HEK293 (cell line): ENCODE results near the gene STON2.

Experiments
- CTCF ChIA-PET: fragments of 350-600 bp; formaldehyde crosslinking; extraction: SDS; loops from one replicate; lab custom pipeline; 2021; ENCODE audit warnings: antibody characterized with exemption; lab: Yijun Ruan, JAX
- POLR2A ChIA-PET: fragments of 300-600 bp; formaldehyde crosslinking; extraction: SDS; loops from one replicate; lab custom pipeline; 2020; ENCODE audit warnings: antibody characterized with exemption, inconsistent platforms; lab: Yijun Ruan, JAX
- H3K27ac ChIP-seq: fragments of 200-500 bp; sonication (Bioruptor generic); 2 replicates; pipeline ENCODE4 v1.5.1; 2014; ENCODE audit warnings: low read depth, low read length, control low read depth, inconsistent platforms; ENCODE audit errors: extremely low read depth
- H3K36me3 ChIP-seq, 2 experiments: fragments of 200-500 bp in 1 of 2; sonication (Bioruptor generic) in 1 of 2; 1 replicate in 1 of 2; 2 replicates in 1 of 2; pipeline ENCODE4 v1.5.1; 2014 to 2017; ENCODE audit warnings: inconsistent platforms in 2 of 2, low read length in 2 of 2; ENCODE audit not compliant: control insufficient read depth in 2 of 2, insufficient read depth in 1 of 2
- H3K4me1 ChIP-seq: fragments of 200-500 bp; sonication (Bioruptor generic); 2 replicates; pipeline ENCODE4 v1.5.1; 2014; ENCODE audit warnings: mild to moderate bottlenecking, low read length, inconsistent platforms; ENCODE audit not compliant: control insufficient read depth, insufficient read depth
- H3K4me3 ChIP-seq: 2 replicates; pipeline ENCODE4 v1.5.1; 2011; ENCODE audit warnings: low read depth, mild to moderate bottlenecking, control low read depth, low read length, moderate library complexity
- H3K9me3 ChIP-seq: fragments of 200-500 bp; sonication (Bioruptor generic); 2 replicates; pipeline ENCODE4 v1.5.1; 2014; ENCODE audit warnings: low read depth, low read length, inconsistent platforms; ENCODE audit not compliant: control insufficient read depth, insufficient read depth
- GLI4 ChIP-seq: fragments of 450-650 bp; formaldehyde crosslinking; IDR thresholded peaks from 2 replicates; pipeline ENCODE4 v1.5.1; 2016; ENCODE audit warnings: missing biosample characterization, missing genetic modification characterization
- IKZF3 ChIP-seq: fragments of 450-650 bp; IDR thresholded peaks from 2 replicates; pipeline ENCODE4 v1.5.0; 2018; ENCODE audit warnings: missing biosample characterization, mild to moderate bottlenecking, missing genetic modification characterization, moderate library complexity
- PRDM10 ChIP-seq: fragments of 450-650 bp; formaldehyde crosslinking; IDR thresholded peaks from 2 replicates; pipeline ENCODE4 v1.5.1; 2016; ENCODE audit warnings: missing biosample characterization, missing genetic modification characterization
- PRDM4 ChIP-seq: fragments of 450-650 bp; formaldehyde crosslinking; IDR thresholded peaks from 2 replicates; pipeline ENCODE4 v1.5.1; 2017; ENCODE audit warnings: missing biosample characterization, missing genetic modification characterization
- ZBTB48 ChIP-seq: fragments of 450-650 bp; formaldehyde crosslinking; IDR thresholded peaks from 2 replicates; pipeline ENCODE4 v1.5.1; 2016; ENCODE audit warnings: missing biosample characterization, missing genetic modification characterization
- ZBTB49 ChIP-seq: fragments of 450-650 bp; formaldehyde crosslinking; IDR thresholded peaks from 2 replicates; pipeline ENCODE4 v1.5.1; 2016; ENCODE audit warnings: missing biosample characterization, missing genetic modification characterization, low read depth
- ZBTB7A ChIP-seq: fragments of 450-650 bp; formaldehyde crosslinking; IDR thresholded peaks from 2 replicates; pipeline ENCODE4 v1.5.1; 2016; ENCODE audit warnings: low read depth, missing biosample characterization, missing genetic modification characterization
- ZNF133 ChIP-seq: fragments of 450-650 bp; formaldehyde crosslinking; IDR thresholded peaks from 2 replicates; pipeline ENCODE4 v1.5.1; 2016; ENCODE audit warnings: missing biosample characterization, missing genetic modification characterization
- ZNF140 ChIP-seq: fragments of 450-650 bp; formaldehyde crosslinking; IDR thresholded peaks from 2 replicates; pipeline ENCODE4 v1.5.1; 2016; ENCODE audit warnings: missing biosample characterization, missing genetic modification characterization
- ZNF221 ChIP-seq: fragments of 450-650 bp; formaldehyde crosslinking; IDR thresholded peaks from 2 replicates; pipeline ENCODE4 v1.5.1; 2017; ENCODE audit warnings: missing biosample characterization, missing genetic modification characterization, borderline replicate concordance
- ZNF23 ChIP-seq: fragments of 450-650 bp; formaldehyde crosslinking; IDR thresholded peaks from 2 replicates; pipeline ENCODE4 v1.5.1; 2016; ENCODE audit warnings: missing biosample characterization, missing genetic modification characterization, borderline replicate concordance
- ZNF302 ChIP-seq: fragments of 450-650 bp; formaldehyde crosslinking; IDR thresholded peaks from 2 replicates; pipeline ENCODE4 v1.5.1; 2016; ENCODE audit warnings: missing biosample characterization, missing genetic modification characterization, low read depth
- ZNF341 ChIP-seq: fragments of 450-650 bp; formaldehyde crosslinking; IDR thresholded peaks from 2 replicates; pipeline ENCODE4; 2016; ENCODE audit warnings: low read depth, missing biosample characterization, missing genetic modification characterization
- ZNF416 ChIP-seq: fragments of 450-650 bp; formaldehyde crosslinking; IDR thresholded peaks from 2 replicates; pipeline ENCODE4 v1.5.1; 2016; ENCODE audit warnings: missing biosample characterization, missing genetic modification characterization
- ZNF423 ChIP-seq: fragments of 450-650 bp; formaldehyde crosslinking; IDR thresholded peaks from 2 replicates; pipeline ENCODE4 v1.5.1; 2016; ENCODE audit warnings: missing biosample characterization, missing genetic modification characterization
- ZNF449 ChIP-seq: fragments of 450-650 bp; formaldehyde crosslinking; IDR thresholded peaks from 2 replicates; pipeline ENCODE4 v1.5.1; 2017; ENCODE audit warnings: missing biosample characterization, mild to moderate bottlenecking, missing genetic modification characterization, moderate library complexity
- ZNF48 ChIP-seq: fragments of 450-650 bp; formaldehyde crosslinking; IDR thresholded peaks from 2 replicates; pipeline ENCODE4 v1.5.1; 2016; ENCODE audit warnings: missing biosample characterization, missing genetic modification characterization
- ZNF488 ChIP-seq: fragments of 450-650 bp; formaldehyde crosslinking; IDR thresholded peaks from 2 replicates; pipeline ENCODE4 v1.5.1; 2016; ENCODE audit warnings: missing biosample characterization, missing genetic modification characterization
- ZNF549 ChIP-seq: fragments of 450-650 bp; IDR thresholded peaks from 2 replicates; pipeline ENCODE4 v1.5.1; 2018; ENCODE audit warnings: missing biosample characterization, missing genetic modification characterization, mild to moderate bottlenecking, inconsistent platforms, moderate library complexity
- ZNF600 ChIP-seq: fragments of 450-650 bp; formaldehyde crosslinking; IDR thresholded peaks from 2 replicates; pipeline ENCODE4 v1.5.1; 2016; ENCODE audit warnings: missing biosample characterization, missing genetic modification characterization
- ZNF629 ChIP-seq: fragments of 450-650 bp; formaldehyde crosslinking; IDR thresholded peaks from 2 replicates; pipeline ENCODE4 v1.5.1; 2017; ENCODE audit warnings: missing biosample characterization, missing genetic modification characterization
- ZNF677 ChIP-seq: fragments of 450-650 bp; IDR thresholded peaks from 2 replicates; pipeline ENCODE4 v1.5.0; 2018; ENCODE audit warnings: missing biosample characterization, mild to moderate bottlenecking, missing genetic modification characterization, moderate library complexity
- ZNF791 ChIP-seq: fragments of 450-650 bp; formaldehyde crosslinking; IDR thresholded peaks from 2 replicates; pipeline ENCODE4 v1.5.1; 2016; ENCODE audit warnings: missing biosample characterization, missing genetic modification characterization
- ZNF830 ChIP-seq: fragments of 450-650 bp; IDR thresholded peaks from 2 replicates; pipeline ENCODE4 v1.5.0; 2018; ENCODE audit warnings: missing biosample characterization, missing genetic modification characterization, low read depth, mild to moderate bottlenecking, moderate library complexity

The STON2 gene

GRCh38 chr14:81423504-81423903, 23.4 kb upstream of the STON2 start (continued):
- TF ChIP-seq PRDM10 = no peak
- no peak for TF ChIP-seq ZNF830
- no peak for TF ChIP-seq ZBTB48 (tag by site-specific recombination)
- TF ChIP-seq ZNF549 (tag by site-specific recombination) = no peak
- TF ChIP-seq ZNF140 (tag by site-specific recombination) = no peak

- no peak for TF ChIP-seq ZNF23 (tag by site-specific recombination)
- no peak for TF ChIP-seq ZNF791 (tag by site-specific recombination)
- TF ChIP-seq ZNF221 (tag by site-specific recombination) = no peak
- no peak for TF ChIP-seq ZBTB7A (tag by site-specific recombination)
- no peak for TF ChIP-seq ZNF341 (tag by site-specific recombination)
- TF ChIP-seq ZNF302 (tag by site-specific recombination) = no peak
- TF ChIP-seq ZNF423 (tag by site-specific recombination) = no peak
- no peak for TF ChIP-seq ZNF600 (tag by site-specific recombination)
- TF ChIP-seq ZNF488 (tag by site-specific recombination) = no peak
- TF ChIP-seq GLI4 (tag by site-specific recombination) = no peak
- TF ChIP-seq ZNF449 (tag by site-specific recombination) = no peak
- TF ChIP-seq ZNF48 (tag by site-specific recombination) = no peak
- no peak for TF ChIP-seq ZNF677 (tag by site-specific recombination)
- no peak for TF ChIP-seq IKZF3 (tag by site-specific recombination)
- TF ChIP-seq PRDM4 = no peak
- no peak for TF ChIP-seq ZNF133
- TF ChIP-seq ZNF416 (tag by site-specific recombination) = no peak
- no peak for TF ChIP-seq ZBTB49
- TF ChIP-seq ZNF629 = no peak
- TF ChIP-seq ZNF830 = no peak
- H3K4me1 ChIP-seq = no peaks in the 10 kb centered on the region
- no peaks in the 10 kb centered on the region for H3K9me3 ChIP-seq
- no peak overlapping the region for H3K27ac ChIP-seq
- POLR2A ChIA-PET = no interaction called here
- H3K4me3 ChIP-seq = no peak overlapping the region
- no peaks in the 10 kb centered on the region for H3K36me3 ChIP-seq
- CTCF ChIA-PET = interaction anchor here (0.6 kb wide), 2 partner anchors 985 to 1197 kb away, joined by 3 read pairs; no protein-coding TSS in a partner anchor
Observed at GRCh38 chr14:81418057-81418790, 18.1 kb upstream of the STON2 start.
